ENCODE data around the gene CBX7. TPM values are rescaled to one million over a fixed set of nuclear protein-coding genes. Genes with fewer than 3 reads are reported as not detected.

The CBX7 gene
- total RNA-seq, 2 donors from 2014 or later = 170 to 174 TPM

DNA sequence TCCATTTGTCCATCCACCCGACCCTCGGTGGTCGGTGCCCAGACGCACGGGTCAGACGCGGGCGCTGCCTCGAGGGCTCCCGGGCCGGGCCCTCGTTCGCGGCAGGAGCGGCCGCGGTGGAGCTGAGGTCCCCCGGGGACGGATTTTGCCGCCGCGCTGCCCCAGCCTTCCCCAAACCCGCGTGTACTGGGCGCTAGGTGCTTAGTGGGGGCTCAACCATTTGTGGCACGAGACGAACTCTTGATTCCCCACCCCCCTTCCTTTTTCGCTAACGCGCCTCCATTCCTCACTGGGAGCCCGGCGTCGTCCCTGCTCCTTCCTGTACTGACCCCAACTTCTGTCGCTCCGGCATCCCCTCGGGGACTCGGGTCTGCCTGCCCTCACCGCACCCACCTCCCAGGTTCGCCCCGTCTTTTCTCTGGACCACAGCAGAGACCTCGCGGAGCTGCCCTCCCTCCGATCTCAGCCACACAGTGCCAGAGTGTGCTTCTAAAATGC, 789 bp upstream of the CBX7 start:
- ATAC-seq (ENCODE audit: insufficient number of reproducible peaks, low FRiP score, low read depth) (no peak), DNase-seq (ENCODE audit: low spot score) (no peak)
- Histone ChIP-seq H3K36me3 (peaks cover 5% of the 10 kb centered on the region), H3K9me3 (no peaks in the 10 kb centered on the region), H3K27me3 (replicated peaks; ENCODE audit: insufficient read depth) (no peaks in the 10 kb centered on the region), H3K4me3 (peak overlapping the region; percentile 99), H3K27ac (peak overlapping the region; percentile 88 to 92), H3K4me1 (ENCODE audit: control insufficient read depth in 1 of 2, low read depth in 2 of 2) (peaks cover 24 to 43% of the 10 kb centered on the region in 2 donors)
- no peak for TF ChIP-seq CTCF (IDR thresholded peaks at IDR 0.05)

DNA sequence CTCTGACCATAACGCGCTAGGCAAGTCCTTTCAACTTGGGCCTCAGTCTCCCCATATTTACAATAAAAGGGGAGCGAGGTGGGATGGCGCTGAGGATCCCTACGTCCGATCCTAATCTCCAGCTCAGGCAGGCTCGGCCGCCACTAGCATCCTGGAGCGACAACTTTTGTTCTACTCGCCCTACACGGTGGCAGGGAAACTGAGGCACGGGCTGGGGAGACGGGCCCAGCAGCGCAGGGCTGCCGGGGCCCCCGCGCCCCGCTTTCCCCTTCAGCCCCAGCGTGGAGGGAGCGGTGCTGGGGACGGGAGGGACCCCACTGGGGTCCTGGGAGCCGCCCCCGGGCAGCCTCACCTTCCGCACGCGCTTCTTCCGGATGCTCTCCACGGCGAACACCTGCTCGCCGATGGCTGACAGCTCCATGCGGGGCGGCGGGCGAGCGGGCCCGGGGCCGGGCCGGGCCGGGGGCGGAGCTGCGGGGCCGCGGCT, 413 bp downstream of the CBX7 start:
- Histone ChIP-seq H3K27me3 (replicated peaks; ENCODE audit: insufficient read depth) (no peaks in the 10 kb centered on the region), H3K36me3 (peaks cover 5% of the 10 kb centered on the region), H3K4me3 (peak overlapping the region; percentile 99), H3K9me3 (no peaks in the 10 kb centered on the region), H3K4me1 (ENCODE audit: control insufficient read depth in 1 of 2, low read depth in 2 of 2) (peaks cover 27 to 55% of the 10 kb centered on the region in 2 donors), H3K27ac (peak overlapping the region; percentile 91 to 97)
- ATAC-seq (ENCODE audit: insufficient number of reproducible peaks, low FRiP score, low read depth) (no peak), DNase-seq (ENCODE audit: low spot score) (no peak)
- no peak for TF ChIP-seq CTCF (IDR thresholded peaks at IDR 0.05)

DNA sequence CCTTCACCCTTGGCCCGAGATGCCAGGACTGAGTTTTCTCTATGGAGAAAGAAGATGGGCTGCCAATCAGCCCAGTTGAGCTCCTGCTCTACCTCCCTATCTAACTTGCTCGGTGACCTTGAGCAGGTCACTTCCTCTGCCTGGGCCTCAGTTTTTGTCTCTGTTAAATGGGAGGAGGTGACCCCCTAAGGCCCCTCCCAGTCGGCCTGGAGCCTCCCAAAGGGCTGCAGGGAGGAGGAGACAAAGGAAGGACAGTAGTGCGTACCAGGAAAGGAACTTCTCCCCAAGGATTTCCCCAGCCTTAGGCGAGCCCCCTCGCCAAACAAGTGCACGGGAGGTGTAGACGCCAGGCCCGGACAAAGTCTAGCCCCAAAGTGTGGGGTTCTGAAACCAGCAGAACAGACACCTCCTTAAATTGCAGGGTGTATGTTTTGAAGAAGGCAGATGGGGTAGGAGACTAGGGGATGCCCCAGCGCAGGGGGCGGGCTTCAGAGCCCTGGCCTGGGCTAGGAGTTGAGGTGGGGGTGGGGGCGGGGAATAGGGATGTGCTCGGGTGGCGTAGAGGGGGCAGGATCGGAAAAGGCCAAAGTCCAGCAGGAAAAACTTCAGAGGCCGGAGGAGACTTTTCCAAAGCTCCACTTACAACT, 1.0 kb downstream of the CBX7 start:
- Histone ChIP-seq H3K4me1 (ENCODE audit: control insufficient read depth in 1 of 2, low read depth in 2 of 2) (peaks cover 27 to 61% of the 10 kb centered on the region in 2 donors), H3K9me3 (no peaks in the 10 kb centered on the region), H3K27ac (peak overlapping the region; percentile 91 to 97), H3K27me3 (replicated peaks; ENCODE audit: insufficient read depth) (no peaks in the 10 kb centered on the region), H3K4me3 (peak overlapping the region; percentile 99), H3K36me3 (peaks cover 5% of the 10 kb centered on the region)
- no peak for DNase-seq (ENCODE audit: low spot score)
- TF ChIP-seq CTCF (IDR thresholded peaks at IDR 0.05) = no peak
- no peak for ATAC-seq (ENCODE audit: insufficient number of reproducible peaks, low FRiP score, low read depth)

DNA sequence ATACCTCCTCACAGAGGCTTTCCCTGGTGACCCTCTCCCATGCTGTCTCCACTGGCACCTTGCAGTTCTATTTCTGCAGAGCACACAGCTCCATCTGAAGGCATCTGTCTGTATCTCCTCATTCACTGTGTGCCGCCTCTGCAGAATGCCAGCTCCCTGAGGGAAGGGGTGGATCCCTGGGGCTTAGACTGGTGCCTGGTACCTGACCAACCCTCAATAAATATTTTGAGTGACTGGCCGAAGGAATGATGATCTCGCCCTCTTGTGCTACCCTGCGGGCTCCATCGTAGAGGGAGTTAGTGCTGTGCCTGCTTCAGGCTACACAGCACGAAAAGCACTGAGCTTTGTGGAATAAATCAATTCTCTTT, 1.6 kb downstream of the CBX7 start:
- no peak for DNase-seq (ENCODE audit: low spot score)
- Histone ChIP-seq H3K4me3 (peak overlapping the region; percentile 99), H3K27ac (peak overlapping the region; percentile 91 to 97), H3K9me3 (no peaks in the 10 kb centered on the region), H3K36me3 (peaks cover 5% of the 10 kb centered on the region), H3K27me3 (replicated peaks; ENCODE audit: insufficient read depth) (no peaks in the 10 kb centered on the region), H3K4me1 (ENCODE audit: control insufficient read depth in 1 of 2, low read depth in 2 of 2) (peaks cover 32 to 67% of the 10 kb centered on the region in 2 donors)
- TF ChIP-seq CTCF (IDR thresholded peaks at IDR 0.05) = no peak
- no peak for ATAC-seq (ENCODE audit: insufficient number of reproducible peaks, low FRiP score, low read depth)

- no peak for ATAC-seq (ENCODE audit: insufficient number of reproducible peaks, low FRiP score, low read depth)
Observed at GRCh38 chr22:39149915-39150847, 2.3 kb downstream of the CBX7 start.

More at GRCh38 chr22:39149915-39150847, 2.3 kb downstream of the CBX7 start:
- Histone ChIP-seq H3K9me3 (no peaks in the 10 kb centered on the region), H3K4me1 (ENCODE audit: control insufficient read depth in 1 of 2, low read depth in 2 of 2) (peaks cover 32 to 67% of the 10 kb centered on the region in 2 donors), H3K27ac (peak overlapping the region; percentile 34 to 97), H3K4me3 (peak overlapping the region; percentile 99), H3K36me3 (peaks cover 5% of the 10 kb centered on the region), H3K27me3 (replicated peaks; ENCODE audit: insufficient read depth) (no peaks in the 10 kb centered on the region)
- TF ChIP-seq CTCF (IDR thresholded peaks at IDR 0.05) = no peak
- no peak for DNase-seq (ENCODE audit: low spot score)

All from thoracic aorta (tissue), 2 donors.